Measurements from ENCODE around the gene SSNA1. TPM values are rescaled to one million over a fixed set of nuclear protein-coding genes. Genes with fewer than 3 reads are reported as not detected.

The SSNA1 gene
- polyA plus RNA-seq, 5 donors = 34.4 to 69.2 (median 43.9) TPM

Other genes with a start within 250 kb of the SSNA1 start
- 10 to 100 TPM; 28.1 to 74.7 (median 42.7) TPM for gene FBXW5, start 243.9 kb upstream of the SSNA1 start, polyA plus RNA-seq (ENCODE audit: insufficient read depth in 1 of 5, insufficient read length in 5 of 5, low replicate concordance in 1 of 5)
- under 1 TPM in 4 of 5 donors, not detected in 1; 0.33 to 0.78 (median 0.41) TPM for gene C8G, start 243.4 kb upstream of the SSNA1 start, polyA plus RNA-seq (ENCODE audit: insufficient read depth in 1 of 5, insufficient read length in 5 of 5, low replicate concordance in 1 of 5)
- gene LCN12, start 236.4 kb upstream of the SSNA1 start, polyA plus RNA-seq (ENCODE audit: insufficient read depth in 1 of 5, insufficient read length in 5 of 5, low replicate concordance in 1 of 5) = 10 to 100 TPM in 3 of 5 donors, 1 to 10 TPM in 2; 9.1 to 25.3 (median 21.1) TPM
- 10 to 100 TPM; 21.1 to 66.2 (median 29.6) TPM for gene PTGDS, start 211.2 kb upstream of the SSNA1 start, polyA plus RNA-seq (ENCODE audit: insufficient read depth in 1 of 5, insufficient read length in 5 of 5, low replicate concordance in 1 of 5)
- gene LCNL1, start 205.7 kb upstream of the SSNA1 start, polyA plus RNA-seq (ENCODE audit: insufficient read depth in 1 of 5, insufficient read length in 5 of 5, low replicate concordance in 1 of 5) = 1 to 10 TPM in 2 of 5 donors, under 1 TPM in 3; 0.59 to 1.9 (median 0.89) TPM
- gene PAXX, start 196.3 kb upstream of the SSNA1 start, polyA plus RNA-seq (ENCODE audit: insufficient read depth in 1 of 5, insufficient read length in 5 of 5, low replicate concordance in 1 of 5) = 10 to 100 TPM; 26.2 to 57.5 (median 36.8) TPM
- 10 to 100 TPM; 25.9 to 74.3 (median 43.8) TPM for gene CLIC3, start 192.1 kb upstream of the SSNA1 start, polyA plus RNA-seq (ENCODE audit: insufficient read depth in 1 of 5, insufficient read length in 5 of 5, low replicate concordance in 1 of 5)
- 10 to 100 TPM; 16.0 to 35.7 (median 21.0) TPM for gene ABCA2, start 160.4 kb upstream of the SSNA1 start, polyA plus RNA-seq (ENCODE audit: insufficient read depth in 1 of 5, insufficient read length in 5 of 5, low replicate concordance in 1 of 5)
- gene FUT7, start 156.6 kb upstream of the SSNA1 start, polyA plus RNA-seq (ENCODE audit: insufficient read depth in 1 of 5, insufficient read length in 5 of 5, low replicate concordance in 1 of 5) = under 1 TPM in 1 of 5 donors, not detected in 4; 0.08 TPM
- 10 to 100 TPM; 20.6 to 61.5 (median 33.8) TPM for gene NPDC1, start 142.5 kb upstream of the SSNA1 start, polyA plus RNA-seq (ENCODE audit: insufficient read depth in 1 of 5, insufficient read length in 5 of 5, low replicate concordance in 1 of 5)
- gene ENTPD2, start 134.6 kb upstream of the SSNA1 start, polyA plus RNA-seq (ENCODE audit: insufficient read depth in 1 of 5, insufficient read length in 5 of 5, low replicate concordance in 1 of 5) = 1 to 10 TPM; 2.0 to 5.4 (median 3.2) TPM
- 10 to 100 TPM in 3 of 5 donors, 1 to 10 TPM in 2; 8.9 to 13.7 (median 10.3) TPM for gene SAPCD2, start 118.1 kb upstream of the SSNA1 start, polyA plus RNA-seq (ENCODE audit: insufficient read depth in 1 of 5, insufficient read length in 5 of 5, low replicate concordance in 1 of 5)
- 1 to 10 TPM; 4.6 to 8.4 (median 5.6) TPM for gene UAP1L1, start 111.2 kb upstream of the SSNA1 start, polyA plus RNA-seq (ENCODE audit: insufficient read depth in 1 of 5, insufficient read length in 5 of 5, low replicate concordance in 1 of 5)
- gene MAN1B1, start 101.7 kb upstream of the SSNA1 start, polyA plus RNA-seq (ENCODE audit: insufficient read depth in 1 of 5, insufficient read length in 5 of 5, low replicate concordance in 1 of 5) = 10 to 100 TPM; 50.7 to 68.6 (median 60.1) TPM
- gene DPP7, start 73.9 kb upstream of the SSNA1 start, polyA plus RNA-seq (ENCODE audit: insufficient read depth in 1 of 5, insufficient read length in 5 of 5, low replicate concordance in 1 of 5) = 10 to 100 TPM; 27.2 to 50.4 (median 48.6) TPM
- under 1 TPM; 0.12 to 0.51 (median 0.23) TPM for gene GRIN1, start 49.5 kb upstream of the SSNA1 start, polyA plus RNA-seq (ENCODE audit: insufficient read depth in 1 of 5, insufficient read length in 5 of 5, low replicate concordance in 1 of 5)
- gene LRRC26, start 18.6 kb upstream of the SSNA1 start, polyA plus RNA-seq (ENCODE audit: insufficient read depth in 1 of 5, insufficient read length in 5 of 5, low replicate concordance in 1 of 5) = under 1 TPM in 4 of 5 donors, not detected in 1; 0.23 to 0.49 (median 0.37) TPM
- not detected for gene TMEM210, start 16.6 kb upstream of the SSNA1 start, polyA plus RNA-seq (ENCODE audit: insufficient read depth in 1 of 5, insufficient read length in 5 of 5, low replicate concordance in 1 of 5)
- 10 to 100 TPM; 34.4 to 53.0 (median 44.4) TPM for gene ANAPC2, start 116 bp upstream of the SSNA1 start, polyA plus RNA-seq (ENCODE audit: insufficient read depth in 1 of 5, insufficient read length in 5 of 5, low replicate concordance in 1 of 5)
- gene TPRN, start 12.1 kb downstream of the SSNA1 start, polyA plus RNA-seq (ENCODE audit: insufficient read depth in 1 of 5, insufficient read length in 5 of 5, low replicate concordance in 1 of 5) = 10 to 100 TPM in 2 of 5 donors, 1 to 10 TPM in 3; 5.9 to 12.1 (median 7.6) TPM
- 10 to 100 TPM; 31.5 to 40.1 (median 35.4) TPM for gene TMEM203, start 17.0 kb downstream of the SSNA1 start, polyA plus RNA-seq (ENCODE audit: insufficient read depth in 1 of 5, insufficient read length in 5 of 5, low replicate concordance in 1 of 5)
- 10 to 100 TPM in 2 of 5 donors, 1 to 10 TPM in 3; 6.9 to 16.1 (median 9.8) TPM for gene NDOR1, start 17.0 kb downstream of the SSNA1 start, polyA plus RNA-seq (ENCODE audit: insufficient read depth in 1 of 5, insufficient read length in 5 of 5, low replicate concordance in 1 of 5)
- gene RNF208, start 33.6 kb downstream of the SSNA1 start, polyA plus RNA-seq (ENCODE audit: insufficient read depth in 1 of 5, insufficient read length in 5 of 5, low replicate concordance in 1 of 5) = 10 to 100 TPM in 1 of 5 donors, 1 to 10 TPM in 4; 3.2 to 10.8 (median 6.3) TPM
- 1 to 10 TPM in 4 of 5 donors, under 1 TPM in 1; 0.96 to 3.0 (median 2.0) TPM for gene CYSRT1, start 36.5 kb downstream of the SSNA1 start, polyA plus RNA-seq (ENCODE audit: insufficient read depth in 1 of 5, insufficient read length in 5 of 5, low replicate concordance in 1 of 5)
- 1 to 10 TPM; 1.5 to 3.8 (median 3.5) TPM for gene RNF224, start 38.8 kb downstream of the SSNA1 start, polyA plus RNA-seq (ENCODE audit: insufficient read depth in 1 of 5, insufficient read length in 5 of 5, low replicate concordance in 1 of 5)
- 1 to 10 TPM in 4 of 5 donors, under 1 TPM in 1; 0.84 to 2.5 (median 1.9) TPM for gene SLC34A3, start 42.2 kb downstream of the SSNA1 start, polyA plus RNA-seq (ENCODE audit: insufficient read depth in 1 of 5, insufficient read length in 5 of 5, low replicate concordance in 1 of 5)
- 100 to 1,000 TPM; 211 to 322 (median 258) TPM for gene TUBB4B, start 52.6 kb downstream of the SSNA1 start, polyA plus RNA-seq (ENCODE audit: insufficient read depth in 1 of 5, insufficient read length in 5 of 5, low replicate concordance in 1 of 5)
- gene STPG3, start 62.6 kb downstream of the SSNA1 start, polyA plus RNA-seq (ENCODE audit: insufficient read depth in 1 of 5, insufficient read length in 5 of 5, low replicate concordance in 1 of 5) = 1 to 10 TPM in 2 of 5 donors, under 1 TPM in 3; 0.26 to 1.5 (median 0.98) TPM
- 10 to 100 TPM; 43.3 to 73.2 (median 55.3) TPM for gene NELFB, start 66.7 kb downstream of the SSNA1 start, polyA plus RNA-seq (ENCODE audit: insufficient read depth in 1 of 5, insufficient read length in 5 of 5, low replicate concordance in 1 of 5)
- 10 to 100 TPM in 3 of 5 donors, 1 to 10 TPM in 2; 6.6 to 17.8 (median 10.3) TPM for gene TOR4A, start 89.0 kb downstream of the SSNA1 start, polyA plus RNA-seq (ENCODE audit: insufficient read depth in 1 of 5, insufficient read length in 5 of 5, low replicate concordance in 1 of 5)
- gene NRARP, start 113.6 kb downstream of the SSNA1 start, polyA plus RNA-seq (ENCODE audit: insufficient read depth in 1 of 5, insufficient read length in 5 of 5, low replicate concordance in 1 of 5) = 10 to 100 TPM in 1 of 5 donors, 1 to 10 TPM in 4; 7.5 to 14.7 (median 9.0) TPM
- 10 to 100 TPM; 10.9 to 22.0 (median 15.0) TPM for gene EXD3, start 234.5 kb downstream of the SSNA1 start, polyA plus RNA-seq (ENCODE audit: insufficient read depth in 1 of 5, insufficient read length in 5 of 5, low replicate concordance in 1 of 5)
- 1 to 10 TPM; 3.9 to 8.4 (median 6.9) TPM for gene NOXA1, start 234.7 kb downstream of the SSNA1 start, polyA plus RNA-seq (ENCODE audit: insufficient read depth in 1 of 5, insufficient read length in 5 of 5, low replicate concordance in 1 of 5)

All from right lung (tissue), 5 donors.